Measurements from ENCODE around the gene ZHX3. TPM values are rescaled to one million over a fixed set of nuclear protein-coding genes. Genes with fewer than 3 reads are reported as not detected.
A peak's percentile ranks its signal among the peaks of the same experiment; 100 is the strongest.

Gene ZHX3
- total and polyA plus RNA-seq, 2 of the 13 experiments (the other 11 are each of a cell fraction or from before 2014, with no cell fraction given): 8.4 to 11.7 TPM

- TF ChIP-seq ZNF646 (CRISPR knock-in tag; IDR thresholded peaks at IDR 0.05) (no peak), ZBTB42 (CRISPR knock-in tag; IDR thresholded peaks at IDR 0.05) (no peak), KLF15 (CRISPR knock-in tag; IDR thresholded peaks at IDR 0.05; ENCODE audit: borderline replicate concordance) (no peak), GATAD1 (CRISPR knock-in tag; IDR thresholded peaks at IDR 0.05) (no peak), ZNF367 (CRISPR knock-in tag; IDR thresholded peaks at IDR 0.05; ENCODE audit: borderline replicate concordance) (no peak), PRMT3 (CRISPR knock-in tag; IDR thresholded peaks at IDR 0.05; ENCODE audit: borderline replicate concordance, low read depth) (no peak), ZNF260 (CRISPR knock-in tag; IDR thresholded peaks at IDR 0.05; ENCODE audit: borderline replicate concordance, low read depth) (no peak), TEAD3 (CRISPR knock-in tag; optimal IDR thresholded peaks at IDR 0.05; ENCODE audit: borderline replicate concordance) (no peak), STAT5B (CRISPR knock-in tag; IDR thresholded peaks at IDR 0.05) (no peak), ZNF547 (CRISPR knock-in tag; IDR thresholded peaks at IDR 0.05) (no peak), PAXIP1 (CRISPR knock-in tag; conservative IDR thresholded peaks at IDR 0.05) (no peak), WIZ (CRISPR knock-in tag; IDR thresholded peaks at IDR 0.05) (peak; percentile 0; the same call in 1 of the 2 replicates), LCORL (IDR thresholded peaks at IDR 0.05) (no peak), LCORL (CRISPR knock-in tag; IDR thresholded peaks at IDR 0.05) (0 out of 2 replicates have a peak, but pooled peaks have one; percentile 56), KDM6A (CRISPR knock-in tag; IDR thresholded peaks at IDR 0.05; ENCODE audit: low read depth) (no peak), CCDC6 (CRISPR knock-in tag; IDR thresholded peaks at IDR 0.05) (0 out of 2 replicates have a peak, but pooled peaks have one; percentile 50), NCOA1 (CRISPR knock-in tag; IDR thresholded peaks at IDR 0.05) (peak; percentile 83; the same call in 1 of the 2 replicates), MTF1 (CRISPR knock-in tag; IDR thresholded peaks at IDR 0.05) (0 out of 2 replicates have a peak, but pooled peaks have one; percentile 19), TCF12 (IDR thresholded peaks at IDR 0.05) (no peak), TCF12 (CRISPR knock-in tag; IDR thresholded peaks at IDR 0.05) (no peak), HNF4A (CRISPR knock-in tag; IDR thresholded peaks at IDR 0.05) (no peak), SAFB2 (CRISPR knock-in tag; IDR thresholded peaks at IDR 0.05; ENCODE audit: borderline replicate concordance, low read depth) (no peak), SRSF4 (IDR thresholded peaks at IDR 0.05; ENCODE audit: low read depth, low read length, poor library complexity, severe bottlenecking) (no peak), NCOA5 (CRISPR knock-in tag; IDR thresholded peaks at IDR 0.05) (no peak)
Observed at GRCh38 chr20:41318271-41318649, 729 bp upstream of the ZHX3 start (continued).
